ENCODE data around the gene ERI3.

ERI3 gene

GRCh38 chr1:44367944-44368343, 12.9 kb upstream of the ERI3 start:
- Mint-ChIP-seq H3K27ac (no peak overlapping the region), H3K36me3 (ENCODE audit: low read depth) (no peaks in the 10 kb centered on the region), H3K4me1 (no peaks in the 10 kb centered on the region), H3K27me3 (ENCODE audit: low read depth) (peaks cover 32% of the 10 kb centered on the region), H3K4me3 (no peak overlapping the region), H3K9me3 (no peaks in the 10 kb centered on the region)
- no peak for TF ChIP-seq CTCF (IDR thresholded peaks at IDR 0.05; ENCODE audit: unreplicated experiment in 3 of 3)

GRCh38 chr1:44366371-44366975, 11.4 kb upstream of the ERI3 start:
- no peak for TF ChIP-seq CTCF (IDR thresholded peaks at IDR 0.05; ENCODE audit: unreplicated experiment in 3 of 3)
- H3K9me3 Mint-ChIP-seq: no peaks in the 10 kb centered on the region
- H3K4me3 Mint-ChIP-seq: no peak overlapping the region
- H3K27ac Mint-ChIP-seq: no peak overlapping the region
- peaks cover 36% of the 10 kb centered on the region for H3K27me3 Mint-ChIP-seq (ENCODE audit: low read depth)
- H3K36me3 Mint-ChIP-seq (ENCODE audit: low read depth): no peaks in the 10 kb centered on the region
- H3K4me1 Mint-ChIP-seq: no peaks in the 10 kb centered on the region

- Mint-ChIP-seq H3K9me3 (no peaks in the 10 kb centered on the region), H3K4me3 (no peak overlapping the region), H3K4me1 (no peaks in the 10 kb centered on the region), H3K27ac (no peak overlapping the region), H3K27me3 (ENCODE audit: low read depth) (peaks cover 29% of the 10 kb centered on the region), H3K36me3 (ENCODE audit: low read depth) (no peaks in the 10 kb centered on the region)
- TF ChIP-seq CTCF (IDR thresholded peaks at IDR 0.05; ENCODE audit: unreplicated experiment in 3 of 3): no peak
Measured at GRCh38 chr1:44361478-44361877, 6.4 kb upstream of the ERI3 start.

- no peaks in the 10 kb centered on the region for H3K36me3 Mint-ChIP-seq (ENCODE audit: low read depth)
- H3K4me1 Mint-ChIP-seq: peaks cover 10% of the 10 kb centered on the region
- peaks cover 18% of the 10 kb centered on the region for H3K27me3 Mint-ChIP-seq (ENCODE audit: low read depth)
- no peaks in the 10 kb centered on the region for H3K9me3 Mint-ChIP-seq
- TF ChIP-seq CTCF (IDR thresholded peaks at IDR 0.05; ENCODE audit: unreplicated experiment in 3 of 3): no peak
- no peak overlapping the region for H3K27ac Mint-ChIP-seq
- no peak overlapping the region for H3K4me3 Mint-ChIP-seq
Measured at GRCh38 chr1:44359234-44359935, 4.3 kb upstream of the ERI3 start.

- no peak for TF ChIP-seq CTCF (IDR thresholded peaks at IDR 0.05; ENCODE audit: unreplicated experiment in 3 of 3)
- H3K9me3 Mint-ChIP-seq: no peaks in the 10 kb centered on the region
- peaks cover 27% of the 10 kb centered on the region for H3K4me1 Mint-ChIP-seq
- H3K36me3 Mint-ChIP-seq (ENCODE audit: low read depth): peaks cover 1% of the 10 kb centered on the region
- H3K27ac Mint-ChIP-seq: no peak overlapping the region
- H3K4me3 Mint-ChIP-seq: no peak overlapping the region
- H3K27me3 Mint-ChIP-seq (ENCODE audit: low read depth): peaks cover 18% of the 10 kb centered on the region
Measured at GRCh38 chr1:44357710-44358109, 2.7 kb upstream of the ERI3 start.

Data from nephron (organoid).